ENCODE data around the gene ZNF597.

GRCh38 chr16:3460585-3460984 lies 17.3 kb upstream of the ZNF597 start:
- TF ChIP-seq CTCF (IDR thresholded peaks at IDR 0.05; ENCODE audit: borderline replicate concordance, extremely low read depth, low read length, poor library complexity, severe bottlenecking) (no peak), EZH2 (IDR thresholded peaks at IDR 0.05; ENCODE audit: borderline replicate concordance, low read depth, low read length, severe bottlenecking) (no peak)

Data from DND-41 (cell line).